Gastroesophageal sphincter (tissue), 4 donors: ENCODE data around the gene SHC2. TPM values are rescaled to one million over a fixed set of nuclear protein-coding genes. Genes with fewer than 3 reads are reported as not detected.

Source experiments
- ATAC-seq: fragments of 150-250 bp; one replicate; pipeline ENCODE4 v1.9.1; 2016; ENCODE audit warnings: mild to moderate bottlenecking, moderate library complexity
- H3K27ac ChIP-seq, 4 donors: fragments of 200-600 bp; sonication (generic) in 3 of 4; 1 replicate in 3 of 4; 2 replicates in 1 of 4; pipeline ENCODE4 v1.5.1; 2016 to 2019
- H3K27me3 ChIP-seq: fragments of 200-600 bp; sonication (generic); one replicate; pipeline ENCODE4 v1.5.1; 2019
- H3K36me3 ChIP-seq, 2 donors: fragments of 200-600 bp; sonication (generic); one replicate each; pipeline ENCODE4 v1.5.1; 2019; ENCODE audit warnings: control low read depth in 1 of 2
- H3K4me1 ChIP-seq, 3 donors: fragments of 200-600 bp; sonication (generic); 1 replicate in 2 of 3; 2 replicates in 1 of 3; pipeline ENCODE4 v1.5.1; 2016 to 2019; ENCODE audit warnings: control low read depth in 2 of 3
- H3K4me3 ChIP-seq, 2 donors: fragments of 200-600 bp; sonication (generic); one replicate each; pipeline ENCODE4 v1.5.1; 2019; ENCODE audit warnings: mild to moderate bottlenecking in 1 of 2, moderate library complexity in 1 of 2
- H3K9me3 ChIP-seq, 3 donors: fragments of 200-600 bp; sonication (generic); one replicate each; pipeline ENCODE4 v1.5.1; 2017 to 2019; ENCODE audit warnings: control low read depth in 2 of 3
- EP300 ChIP-seq: sonication (generic); formaldehyde crosslinking; IDR thresholded peaks from one replicate; pipeline ENCODE4 v1.6.1; 2017; ENCODE audit warnings: antibody characterized with exemption, mild to moderate bottlenecking
- POLR2A ChIP-seq, 2 donors: fragments of 450-650 bp; IDR thresholded peaks; one replicate each; pipeline ENCODE4 v1.6.1; 2017; ENCODE audit warnings: antibody characterized with exemption in 2 of 2, mild to moderate bottlenecking in 2 of 2, moderate library complexity in 1 of 2
- POLR2AphosphoS5 ChIP-seq: sonication (generic); formaldehyde crosslinking; IDR thresholded peaks from one replicate; pipeline ENCODE4 v1.6.1; 2017; ENCODE audit warnings: antibody characterized with exemption
- WGBS, 2 donors: methylation state at CpG; one replicate each; pipeline ENCODE4 v1.1.5; 2018; ENCODE audit warnings: low coverage in 1 of 2; 5-methylcytosine and 5-hydroxymethylcytosine counted together
- total RNA-seq, 4 donors: library from RNA; depleted of rRNA; stranded (reverse); fragments of >200 nt; gene quantifications; one replicate each; pipeline ENCODE4 v1.1.0, GENCODE V29; 2016
- TF ChIP-seq, protein P1 (sequence below), 4 experiments: fragments of 200-600 bp in 2 of 4; fragments of 450-650 bp in 2 of 4; sonication (generic) in 1 of 4; IDR thresholded peaks; one replicate each; pipeline ENCODE4 v1.5.1; 2017 to 2019; ENCODE audit warnings: antibody characterized with exemption in 4 of 4, mild to moderate bottlenecking in 2 of 4, moderate library complexity in 2 of 4

The SHC2 gene
- total RNA-seq, 4 donors from 2014 or later, result 14.7 to 24.6 (median 20.4) TPM

DNA sequence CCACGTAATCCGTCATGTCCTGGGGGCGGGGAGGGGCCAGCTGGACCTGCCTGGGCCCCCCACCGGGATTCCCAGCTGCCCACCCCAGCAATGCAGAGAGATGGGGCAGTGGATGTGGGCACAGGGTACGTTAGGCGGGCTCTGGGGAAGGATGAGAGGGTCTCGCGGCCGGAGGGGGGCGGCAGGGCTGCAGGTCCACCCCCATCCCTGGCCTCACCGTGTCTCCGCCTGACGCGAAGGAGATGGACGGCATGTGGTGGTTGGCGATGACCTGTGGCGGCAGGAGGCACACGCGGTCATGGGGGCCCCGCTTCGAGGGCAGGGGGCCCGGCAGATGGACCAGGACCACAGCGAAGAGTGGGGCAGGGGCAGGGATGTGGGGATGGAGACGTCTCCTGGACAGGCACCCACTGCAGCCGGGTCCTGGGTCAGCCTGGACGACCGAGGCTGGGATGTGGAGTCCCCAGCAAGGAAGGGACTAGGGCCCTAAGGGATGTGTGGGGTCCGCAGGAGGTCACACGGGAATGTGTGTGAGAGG, 24.4 kb downstream of the SHC2 start:
- peaks cover 11% of the 10 kb centered on the region for H3K27me3 ChIP-seq
- H3K4me3 ChIP-seq, result no peak overlapping the region
- no peaks in the 10 kb centered on the region for H3K4me1 ChIP-seq
- 48% methylated on average over 4 of the region's 29 CpGs; no CpG with 5 or more reads in 1 of the 2 donors for WGBS, 2 donors
- ATAC-seq, result no peak
- H3K27ac ChIP-seq, result no peak overlapping the region
- H3K9me3 ChIP-seq, result no peaks in the 10 kb centered on the region
- TF ChIP-seq EP300 (no peak), POLR2A (IDR thresholded peaks at IDR 0.05) (no peak), POLR2AphosphoS5 (no peak)
- TF ChIP-seq, protein P1, sequence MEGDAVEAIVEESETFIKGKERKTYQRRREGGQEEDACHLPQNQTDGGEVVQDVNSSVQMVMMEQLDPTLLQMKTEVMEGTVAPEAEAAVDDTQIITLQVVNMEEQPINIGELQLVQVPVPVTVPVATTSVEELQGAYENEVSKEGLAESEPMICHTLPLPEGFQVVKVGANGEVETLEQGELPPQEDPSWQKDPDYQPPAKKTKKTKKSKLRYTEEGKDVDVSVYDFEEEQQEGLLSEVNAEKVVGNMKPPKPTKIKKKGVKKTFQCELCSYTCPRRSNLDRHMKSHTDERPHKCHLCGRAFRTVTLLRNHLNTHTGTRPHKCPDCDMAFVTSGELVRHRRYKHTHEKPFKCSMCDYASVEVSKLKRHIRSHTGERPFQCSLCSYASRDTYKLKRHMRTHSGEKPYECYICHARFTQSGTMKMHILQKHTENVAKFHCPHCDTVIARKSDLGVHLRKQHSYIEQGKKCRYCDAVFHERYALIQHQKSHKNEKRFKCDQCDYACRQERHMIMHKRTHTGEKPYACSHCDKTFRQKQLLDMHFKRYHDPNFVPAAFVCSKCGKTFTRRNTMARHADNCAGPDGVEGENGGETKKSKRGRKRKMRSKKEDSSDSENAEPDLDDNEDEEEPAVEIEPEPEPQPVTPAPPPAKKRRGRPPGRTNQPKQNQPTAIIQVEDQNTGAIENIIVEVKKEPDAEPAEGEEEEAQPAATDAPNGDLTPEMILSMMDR (IDR thresholded peaks at IDR 0.05), result no peak
- peaks cover 0 to 32% of the 10 kb centered on the region in 2 donors for H3K36me3 ChIP-seq

DNA sequence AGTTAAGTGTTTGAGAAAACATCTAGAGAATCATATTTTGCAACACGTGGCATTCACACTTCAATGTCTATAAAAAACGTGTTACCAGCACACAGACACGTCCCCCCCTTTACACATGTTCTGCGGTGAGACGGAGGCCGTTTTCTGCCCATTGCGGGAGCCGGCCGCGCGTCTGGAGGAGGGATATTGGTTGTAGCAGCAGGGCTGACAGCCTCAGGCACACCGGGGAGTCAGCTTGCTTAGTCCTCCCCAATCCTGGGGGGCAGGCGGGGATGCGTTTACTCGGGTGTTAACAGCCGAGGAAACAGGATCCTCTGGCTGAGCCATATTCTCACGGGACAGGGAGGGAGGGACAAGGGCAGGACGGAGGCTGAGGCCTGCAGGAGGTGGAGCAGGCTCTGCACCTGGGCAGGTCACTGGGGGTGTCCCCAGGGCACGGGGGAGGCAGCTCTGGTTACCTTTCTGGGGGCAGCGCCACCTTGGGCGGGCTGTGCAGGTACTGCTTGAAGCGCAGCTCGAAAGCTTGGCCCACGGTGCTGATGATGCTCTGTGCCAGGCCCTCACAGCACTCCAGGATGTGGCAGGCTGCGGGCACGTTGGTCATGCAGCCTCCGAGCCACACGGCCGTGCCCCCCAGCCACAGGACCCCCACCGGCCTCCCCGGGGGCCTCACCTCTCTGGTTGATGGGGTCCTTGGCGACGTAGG, 25.0 kb downstream of the SHC2 start:
- whole genome bisulfite sequencing, 2 donors, result 83% methylated on average over 4 of the region's 33 CpGs; no CpG with 5 or more reads in 1 of the 2 donors
- Histone ChIP-seq H3K27me3 (peaks cover 11% of the 10 kb centered on the region), H3K27ac (no peak overlapping the region), H3K36me3 (peaks cover 0 to 30% of the 10 kb centered on the region in 2 donors), H3K4me3 (no peak overlapping the region), H3K4me1 (no peaks in the 10 kb centered on the region), H3K9me3 (no peaks in the 10 kb centered on the region)
- no peak for ATAC-seq
- TF ChIP-seq EP300 (no peak), POLR2AphosphoS5 (no peak), POLR2A (IDR thresholded peaks at IDR 0.05) (no peak)
- TF ChIP-seq, protein P1 (IDR thresholded peaks at IDR 0.05), result no peak

DNA sequence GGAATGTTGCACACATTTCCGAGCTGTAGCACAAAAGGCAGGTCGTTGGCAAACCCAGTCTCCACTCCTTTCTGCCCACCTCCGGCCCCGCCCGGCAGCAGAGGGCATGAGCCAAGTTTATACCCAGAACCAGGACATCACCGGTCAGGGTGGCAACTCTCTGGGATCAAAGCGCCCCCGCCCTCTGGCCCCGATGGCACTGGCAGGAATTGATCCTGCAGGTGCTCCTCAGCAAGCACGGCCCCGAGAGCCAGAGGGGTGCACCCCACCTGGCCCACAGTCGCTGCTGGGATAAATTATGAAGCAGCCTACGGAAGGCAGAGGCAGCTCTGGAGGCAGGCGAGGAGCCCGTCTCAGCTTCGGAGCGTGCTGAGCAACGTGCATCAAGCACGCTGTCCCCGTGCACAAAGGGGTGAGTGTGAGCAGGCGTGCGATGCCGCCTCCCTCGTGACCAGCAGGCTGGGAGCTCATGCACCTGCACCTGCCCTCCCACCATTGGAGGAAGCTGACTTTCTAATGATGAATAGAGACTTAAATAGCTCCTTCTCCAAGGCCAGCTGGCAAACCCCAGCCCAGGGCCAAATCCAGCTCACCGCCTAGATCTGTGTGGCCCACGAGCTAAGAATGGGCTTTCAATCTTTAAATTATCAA, 25.7 kb downstream of the SHC2 start:
- Histone ChIP-seq H3K4me1 (no peaks in the 10 kb centered on the region), H3K4me3 (no peak overlapping the region), H3K27ac (no peak overlapping the region), H3K27me3 (peaks cover 11% of the 10 kb centered on the region), H3K36me3 (peaks cover 0 to 32% of the 10 kb centered on the region in 2 donors), H3K9me3 (no peaks in the 10 kb centered on the region)
- ATAC-seq, result no peak
- WGBS, 2 donors, result 50 to 64% methylated on average over 1 to 2 of the region's 26 CpGs
- TF ChIP-seq, protein P1 (IDR thresholded peaks at IDR 0.05), result no peak
- TF ChIP-seq EP300 (no peak), POLR2A (IDR thresholded peaks at IDR 0.05) (no peak), POLR2AphosphoS5 (no peak)

DNA sequence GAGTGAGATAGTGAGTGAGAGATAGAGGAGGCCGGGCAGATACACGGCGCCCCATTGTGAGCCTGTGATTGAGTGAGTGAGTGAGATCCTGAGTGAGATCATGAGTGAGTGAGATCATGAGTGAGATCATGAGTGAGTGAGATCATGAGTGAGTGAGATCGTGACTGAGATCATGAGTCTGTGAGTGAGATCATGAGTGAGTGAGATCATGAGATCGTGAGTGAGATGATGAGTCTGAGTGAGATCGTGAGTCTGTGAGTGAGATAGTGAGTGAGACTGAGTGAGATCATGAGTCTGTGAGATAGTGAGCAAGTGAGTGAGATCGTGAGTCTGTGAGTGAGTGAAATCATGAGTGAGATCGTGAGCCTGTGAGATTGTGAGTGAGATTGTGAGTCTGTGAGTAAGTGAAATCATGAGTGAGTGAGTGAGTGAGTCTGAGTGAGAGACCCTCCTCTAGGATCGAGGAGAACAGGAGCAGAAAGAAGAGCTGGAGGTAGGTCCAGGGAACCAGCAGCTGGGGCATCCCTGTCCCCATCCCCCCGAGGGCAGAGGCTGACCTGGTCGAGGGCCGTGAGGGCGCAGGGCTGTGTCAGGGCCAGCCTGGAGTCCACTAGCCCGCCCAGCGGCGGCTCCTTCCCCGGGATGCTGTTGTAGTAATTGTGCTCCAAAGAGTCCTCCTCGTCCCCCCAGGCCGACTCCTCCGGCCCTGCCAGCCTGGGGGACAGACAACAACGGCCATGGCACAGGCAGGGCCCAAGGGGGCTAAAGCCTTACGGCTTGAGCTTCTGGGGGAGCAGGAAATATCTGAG, 26.5 kb downstream of the SHC2 start:
- WGBS, 2 donors, result 90 to 94% methylated on average over 5 to 9 of the region's 22 CpGs
- TF ChIP-seq, protein P1 (IDR thresholded peaks at IDR 0.05), result no peak
- TF ChIP-seq POLR2AphosphoS5, result no peak
- no peak for TF ChIP-seq POLR2A (IDR thresholded peaks at IDR 0.05)
- TF ChIP-seq EP300, result no peak

More for the DNA sequence above, 26.5 kb downstream of the SHC2 start:
- Histone ChIP-seq H3K4me1 (no peaks in the 10 kb centered on the region), H3K4me3 (no peak overlapping the region), H3K36me3 (peaks cover 0 to 32% of the 10 kb centered on the region in 2 donors), H3K9me3 (no peaks in the 10 kb centered on the region), H3K27me3 (peaks cover 11% of the 10 kb centered on the region), H3K27ac (no peak overlapping the region)
- ATAC-seq, result no peak
